OCI-LY3 (cell line): ENCODE measurements around the gene ZNF831.

ENCODE experiments used
- EZH2phosphoT487 ChIP-seq: fragments of 200-600 bp; shearing (Covaris generic); IDR thresholded peaks from 2 replicates; pipeline ENCODE4 v1.6.1; 2018; ENCODE audit warnings: antibody characterized with exemption, mixed run types, low read depth
- TF ChIP-seq, protein P1 (sequence below): fragments of 200-600, 300-600 bp; sonication (generic); IDR thresholded peaks from 2 replicates; pipeline ENCODE4 v1.5.1; 2014; ENCODE audit warnings: antibody characterized with exemption, low read length, low read depth

DNA sequence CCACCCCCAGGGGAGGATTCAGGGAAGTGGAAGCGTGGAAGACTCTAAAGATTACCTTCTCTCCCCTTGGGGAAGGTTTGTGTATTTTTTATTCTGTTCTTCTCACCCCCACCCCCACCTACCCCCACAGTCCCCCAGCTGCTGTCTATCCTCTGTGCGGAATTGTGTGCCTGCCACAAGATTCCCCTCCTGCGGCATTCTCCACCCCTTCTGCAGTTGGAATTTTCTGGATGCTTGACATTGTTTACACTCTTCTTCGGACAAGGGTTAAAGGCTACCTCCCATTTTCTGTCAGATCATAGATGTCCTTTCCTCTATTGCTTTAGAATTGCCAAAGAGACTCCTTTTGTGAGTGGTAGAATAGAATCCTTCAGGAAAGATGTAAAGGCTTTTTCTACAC lies 76.4 kb downstream of the ZNF831 start:
- TF ChIP-seq, protein P1, sequence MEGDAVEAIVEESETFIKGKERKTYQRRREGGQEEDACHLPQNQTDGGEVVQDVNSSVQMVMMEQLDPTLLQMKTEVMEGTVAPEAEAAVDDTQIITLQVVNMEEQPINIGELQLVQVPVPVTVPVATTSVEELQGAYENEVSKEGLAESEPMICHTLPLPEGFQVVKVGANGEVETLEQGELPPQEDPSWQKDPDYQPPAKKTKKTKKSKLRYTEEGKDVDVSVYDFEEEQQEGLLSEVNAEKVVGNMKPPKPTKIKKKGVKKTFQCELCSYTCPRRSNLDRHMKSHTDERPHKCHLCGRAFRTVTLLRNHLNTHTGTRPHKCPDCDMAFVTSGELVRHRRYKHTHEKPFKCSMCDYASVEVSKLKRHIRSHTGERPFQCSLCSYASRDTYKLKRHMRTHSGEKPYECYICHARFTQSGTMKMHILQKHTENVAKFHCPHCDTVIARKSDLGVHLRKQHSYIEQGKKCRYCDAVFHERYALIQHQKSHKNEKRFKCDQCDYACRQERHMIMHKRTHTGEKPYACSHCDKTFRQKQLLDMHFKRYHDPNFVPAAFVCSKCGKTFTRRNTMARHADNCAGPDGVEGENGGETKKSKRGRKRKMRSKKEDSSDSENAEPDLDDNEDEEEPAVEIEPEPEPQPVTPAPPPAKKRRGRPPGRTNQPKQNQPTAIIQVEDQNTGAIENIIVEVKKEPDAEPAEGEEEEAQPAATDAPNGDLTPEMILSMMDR: no peak
- TF ChIP-seq EZH2phosphoT487: no peak
